GM19328 (cell line): ENCODE data around the gene PYGB.
"Not testable (repeated sequence)": the region's sequence is repeated elsewhere in the genome, so short reads cannot be mapped to it uniquely, and the experiment has no call there.

Experiments used
- ATAC-seq: cut with Tn5 transposase; IDR thresholded peaks from one replicate; pipeline ENCODE4 v1.9.1; 2021; ENCODE audit warnings: mild to moderate bottlenecking, moderate library complexity; ENCODE audit not compliant: unreplicated experiment

The PYGB gene

GRCh38 chr20:25325997-25326396, 78.1 kb downstream of the PYGB start:
- no peak for ATAC-seq

- ATAC-seq: no peak
Observed at GRCh38 chr20:25327521-25328235, 79.8 kb downstream of the PYGB start.

- ATAC-seq: no peak
Observed at GRCh38 chr20:25328954-25329498, 81.1 kb downstream of the PYGB start.

GRCh38 chr20:25334972-25335371, 87.1 kb downstream of the PYGB start:
- ATAC-seq: not testable (repeated sequence)

GRCh38 chr20:25336561-25337422, 88.9 kb downstream of the PYGB start:
- no peak for ATAC-seq

GRCh38 chr20:25338112-25339023, 90.5 kb downstream of the PYGB start:
- no peak for ATAC-seq

GRCh38 chr20:25339608-25340007, 91.7 kb downstream of the PYGB start:
- no peak for ATAC-seq

GRCh38 chr20:25340380-25340779, 92.5 kb downstream of the PYGB start:
- no peak for ATAC-seq

GRCh38 chr20:25341716-25342680, 94.1 kb downstream of the PYGB start:
- no peak for ATAC-seq

GRCh38 chr20:25344634-25345033, 96.7 kb downstream of the PYGB start:
- no peak for ATAC-seq

GRCh38 chr20:25345721-25346120, 97.8 kb downstream of the PYGB start:
- no peak for ATAC-seq

GRCh38 chr20:25346349-25346748, 98.5 kb downstream of the PYGB start:
- ATAC-seq: no peak
